K562 (cell line): ENCODE data around the gene PCBD1. TPM values are rescaled to one million over a fixed set of nuclear protein-coding genes. Genes with fewer than 3 reads are reported as not detected.

ENCODE experiments used
- ATAC-seq: fragments of 200-7000 bp; cut with Tn5 transposase; 3 replicates; pipeline ENCODE4 v1.9.1; 2020; ENCODE audit warnings: moderate library complexity
- BruUV-seq: library from RNA; stranded (reverse); fragments of 400-500 nt; replicated peaks from 2 replicates; lab custom pipeline; 2021; lab: Mats Ljungman, UMichigan
- CTCF ChIA-PET: fragments of 300-600 bp; formaldehyde crosslinking; extraction: SDS; loops from one replicate; lab custom pipeline; 2021; ENCODE audit warnings: low intra/inter-chr PET ratio; lab: Yijun Ruan, JAX
- POLR2A ChIA-PET: fragments of 300-600, 350-650 bp; sonication (Branson Sonifier 250); formaldehyde crosslinking; extraction: SDS; loops from one replicate; lab custom pipeline; 2021; ENCODE audit warnings: antibody characterized with exemption, inconsistent platforms; lab: Yijun Ruan, JAX
- DNase-seq, 4 experiments: peaks; one replicate each; pipeline versions ENCODE4 v3.0.0 to v3.0.0-alpha.2; 2011 to 2018; ENCODE audit warnings: low spot score in 3 of 4, mixed read lengths in 3 of 4; ENCODE audit errors: extremely low read depth in 1 of 4
- FAIRE-seq: peaks from 2 replicates; lab custom pipeline; 2011; peaks lifted over from hg19 to GRCh38; lab: Jason Lieb, UNC
- H2AFZ ChIP-seq: 2 replicates; pipeline ENCODE4 v1.6.0; 2011; ENCODE audit warnings: low read depth, low read length, control low read depth, inconsistent platforms
- H3K27ac ChIP-seq: fragments of 200-600 bp; 3 replicates; pipeline ENCODE4 v1.8.0; 2011; ENCODE audit warnings: low read depth, mild to moderate bottlenecking, control low read depth, inconsistent platforms, low read length, moderate library complexity, mixed read lengths; ENCODE audit errors: extremely low read depth
- H3K27me3 ChIP-seq, 2 experiments: fragments of 300-600 bp in 1 of 2; 2 replicates in 1 of 2; 3 replicates in 1 of 2; pipeline versions ENCODE4 v1.6.0 to v1.8.0; 2011; ENCODE audit warnings: inconsistent platforms in 2 of 2, low read length in 2 of 2, mild to moderate bottlenecking in 1 of 2, mixed read lengths in 1 of 2, moderate library complexity in 1 of 2; ENCODE audit not compliant: control insufficient read depth in 2 of 2, insufficient read depth in 2 of 2
- H3K36me3 ChIP-seq: fragments of 300-600 bp; 3 replicates; pipeline ENCODE4 v1.8.0; 2011; ENCODE audit warnings: mild to moderate bottlenecking, low read length, inconsistent platforms; ENCODE audit not compliant: control insufficient read depth, insufficient read depth
- H3K4me1 ChIP-seq, 2 experiments: fragments of 200-600 bp in 1 of 2; replicated peaks in 1 of 2; 2 replicates in 1 of 2; 3 replicates in 1 of 2; pipeline versions ENCODE4 v1.5.1 to v1.8.0; 2011; ENCODE audit warnings: inconsistent platforms in 2 of 2, low read length in 2 of 2, mild to moderate bottlenecking in 1 of 2, mixed read lengths in 1 of 2, moderate library complexity in 1 of 2; ENCODE audit not compliant: control insufficient read depth in 2 of 2, insufficient read depth in 2 of 2
- H3K4me2 ChIP-seq: 2 replicates; pipeline ENCODE4 v1.6.1; 2011; ENCODE audit warnings: low read length, control low read depth, inconsistent platforms, mixed read lengths; ENCODE audit not compliant: insufficient read depth
- H3K4me3 ChIP-seq: fragments of 200-600 bp; sonication (generic), shearing (Covaris generic); 2 replicates; pipeline ENCODE4 v1.5.1; 2016; ENCODE audit warnings: control low read depth, inconsistent platforms
- H3K79me2 ChIP-seq: fragments of 200-600 bp; 3 replicates; pipeline ENCODE4 v1.8.0; 2011; ENCODE audit warnings: low read length, inconsistent platforms; ENCODE audit not compliant: control insufficient read depth, insufficient read depth
- H3K9ac ChIP-seq, 2 experiments: 2 replicates each; pipeline versions ENCODE4 v1.6.0 to v1.6.1; 2011; ENCODE audit warnings: low read depth in 2 of 2, low read length in 2 of 2, control low read depth in 1 of 2, inconsistent platforms in 1 of 2, mild to moderate bottlenecking in 1 of 2, mixed read lengths in 1 of 2; ENCODE audit not compliant: insufficient read depth in 1 of 2
- H3K9me1 ChIP-seq: one replicate; pipeline ENCODE4 v1.6.0; 2011; ENCODE audit warnings: inconsistent platforms, mild to moderate bottlenecking, low read length, moderate library complexity; ENCODE audit not compliant: control insufficient read depth, insufficient read depth
- H3K9me3 ChIP-seq: replicated peaks from 2 replicates; pipeline ENCODE4 v1.5.1; 2011; ENCODE audit warnings: low read depth, low read length, inconsistent platforms; ENCODE audit not compliant: control insufficient read depth, insufficient read depth
- H4K20me1 ChIP-seq: replicated peaks from 2 replicates; pipeline ENCODE4 v1.6.1; 2011; ENCODE audit warnings: low read length, inconsistent platforms, mixed read lengths; ENCODE audit not compliant: control insufficient read depth, insufficient read depth
- DACH1 ChIP-seq: fragments of 450-650 bp; IDR thresholded peaks from 2 replicates; pipeline ENCODE4 v1.6.1; 2018; ENCODE audit not compliant: partially characterized antibody
- FOXJ2 ChIP-seq: fragments of 200-800 bp; sonication (Bioruptor generic); IDR thresholded peaks from 2 replicates; pipeline ENCODE4 v1.6.1; 2016; ENCODE audit warnings: missing genetic modification characterization, missing compliant biosample characterization
- HDAC8 ChIP-seq: fragments of 450-650 bp; IDR thresholded peaks from 2 replicates; pipeline ENCODE4 v1.6.1; 2016; ENCODE audit warnings: mild to moderate bottlenecking, missing genetic modification characterization, moderate library complexity, missing compliant biosample characterization
- MAZ ChIP-seq, 2 experiments: fragments of 450-650 bp in 1 of 2; sonication (generic) in 1 of 2; formaldehyde crosslinking; IDR thresholded peaks in 1 of 2; conservative IDR thresholded peaks in 1 of 2; 2 replicates each; pipeline versions ENCODE4 v1.4.0 to v1.5.0; 2020; ENCODE audit warnings: mild to moderate bottlenecking in 1 of 2, missing genetic modification reagents in 1 of 2
- MEIS2 ChIP-seq: fragments of 450-650 bp; IDR thresholded peaks from 2 replicates; pipeline ENCODE4 v1.6.1; 2014; ENCODE audit warnings: mild to moderate bottlenecking; ENCODE audit not compliant: partially characterized antibody
- NFRKB ChIP-seq: fragments of 450-650 bp; IDR thresholded peaks from 2 replicates; pipeline ENCODE4 v1.6.1; 2016; ENCODE audit warnings: low read depth
- WGBS: fragments of 100-300 bp; shearing (Covaris generic); methylation state at CpG from one replicate; pipeline ENCODE4 v1.1.6; 2016; ENCODE audit warnings: low coverage, mixed read lengths; ENCODE audit not compliant: insufficient coverage; ENCODE audit errors: missing lambda C conversion rate; 5-methylcytosine and 5-hydroxymethylcytosine counted together
- in situ Hi-C: fragments of 300-500 bp; cut with MboI; formaldehyde crosslinking; loops from 4 replicates; pipeline ENCODE4 v1.15.0; 2018; ENCODE audit warnings: inconsistent platforms, mixed read lengths
- intact Hi-C: fragments of 100-400 bp; cut with micrococcal nuclease; formaldehyde crosslinking; loops from 2 replicates; pipeline ENCODE4 v1.14.2; 2022
- polyA plus RNA-seq, 8 experiments: library from polyadenylated mRNA; depleted of rRNA in 4 of 8; stranded (reverse) in 5 of 8; unstranded in 3 of 8; fragments of >200 nt; fragmentation: Nextera tagmentation in 2 of 8; fragmentation: Illumina TruSeq in 1 of 8; extraction: Ambion mirVana in 2 of 8; extraction: Trizol in 1 of 8; gene quantifications; 2 replicates each; pipeline versions ENCODE4 v1.2.1 to v1.2.3, GENCODE V29; 2011 to 2014; ENCODE audit warnings: inconsistent platforms in 1 of 8, missing spikeins in 1 of 8
- total RNA-seq, 7 experiments: library from RNA; depleted of rRNA in 6 of 7; stranded (reverse); fragments of >200 nt in 6 of 7; fragmentation: Illumina TruSeq in 2 of 7; extraction: Trizol in 2 of 7; gene quantifications; 2 replicates each; pipeline versions ENCODE4 v1.2.1 to v1.2.3, GENCODE V29; 2011 to 2021; ENCODE audit warnings: low replicate concordance in 1 of 7

Gene PCBD1
- total and polyA plus RNA-seq, 9 of the 15 experiments (the other 6 are each of a cell fraction or from before 2014, with no cell fraction given), result 14.6 to 109 (median 57.0) TPM

- H3K36me3 ChIP-seq, result peaks cover 3% of the 10 kb centered on the region; the same call in 2 of the 3 replicates
- BruUV-seq, result no TSS peak
Measured at GRCh38 chr10:70853457-70853856, 34.9 kb downstream of the PCBD1 start.

GRCh38 chr10:70853038-70853437 is 35.3 kb downstream of the PCBD1 start:
- no TSS peak for BruUV-seq
- peaks cover 0 to 9% of the 10 kb centered on the region in 2 experiments; a peak in 2 of 5 replicates for H3K4me1 ChIP-seq
- CTCF ChIA-PET, result no interaction called here

More at GRCh38 chr10:70853457-70853856, 34.9 kb downstream of the PCBD1 start:
- Histone ChIP-seq H3K9me3 (no peaks in the 10 kb centered on the region), H3K79me2 (no peaks in the 10 kb centered on the region), H4K20me1 (no peaks in the 10 kb centered on the region), H2AFZ (no peak overlapping the region), H3K9ac (no peak overlapping the region), H3K27me3 (no peaks in the 10 kb centered on the region), H3K4me3 (no peak overlapping the region), H3K9me1 (no peaks in the 10 kb centered on the region), H3K4me1 (peaks cover 0 to 9% of the 10 kb centered on the region in 2 experiments; a peak in 2 of 5 replicates), H3K27ac (no peak overlapping the region), H3K4me2 (no peak overlapping the region)
- ATAC-seq (no peak), FAIRE-seq (no peak), DNase-seq (no peak)
- 31% methylated on average over 1 of the region's 1 CpG for WGBS
- in situ Hi-C loops (no loop called here), intact Hi-C loops (no loop called here)
- TF ChIP-seq DACH1 (no peak), NFRKB (no peak)
- ChIA-PET POLR2A (interaction anchor here (0.6 to 1.3 kb wide), 4 partner anchors 10 to 1483 kb away, joined by 3 to 9 read pairs (median 4); no protein-coding TSS in a partner anchor), CTCF (no interaction called here)

More at GRCh38 chr10:70853038-70853437, 35.3 kb downstream of the PCBD1 start:
- Histone ChIP-seq H3K36me3 (peaks cover 3% of the 10 kb centered on the region; the same call in 2 of the 3 replicates), H3K9ac (no peak overlapping the region), H2AFZ (no peak overlapping the region), H3K4me3 (no peak overlapping the region), H3K27me3 (no peaks in the 10 kb centered on the region)
- ATAC-seq, result no peak
- DNase-seq, result no peak
- in situ Hi-C loops, result no loop called here
- TF ChIP-seq HDAC8 (tag) (no peak), MEIS2 (no peak), FOXJ2 (tag) (no peak), MAZ (CRISPR knock-in tag; conservative IDR thresholded peaks at IDR 0.05 in 1 of 2, IDR thresholded peaks at IDR 0.05 in 1 of 2) (no peak)
- TF ChIP-seq, all 486 proteins: peak for 0
- intact Hi-C loops, result no loop called here
- no peak for FAIRE-seq
- no peaks in the 10 kb centered on the region for H3K79me2 ChIP-seq
- no peak overlapping the region for H3K4me2 ChIP-seq
- no peaks in the 10 kb centered on the region for H3K9me3 ChIP-seq
- WGBS, result 33% methylated on average over 4 of the region's 4 CpGs
- no peaks in the 10 kb centered on the region for H4K20me1 ChIP-seq
- POLR2A ChIA-PET, result interaction anchor here (0.9 to 1.3 kb wide), 3 partner anchors 10 to 43 kb away, joined by 3 to 9 read pairs (median 4); no protein-coding TSS in a partner anchor
- no peak overlapping the region for H3K27ac ChIP-seq
- H3K9me1 ChIP-seq, result no peaks in the 10 kb centered on the region
